Natural killer cell (primary cell): Measurements from ENCODE around the gene PPIP5K2. TPM values are rescaled to one million over a fixed set of nuclear protein-coding genes. Genes with fewer than 3 reads are reported as not detected.

Experiments used
- ATAC-seq, 3 donors: fragments of 150-1000 bp in 2 of 3; fragments of 200-7000 bp in 1 of 3; cut with Tn5 transposase; 1 replicate in 1 of 3; 2 replicates in 2 of 3; pipeline ENCODE4 v1.10.0; 2021; ENCODE audit warnings: mild to moderate bottlenecking in 2 of 3, moderate library complexity in 2 of 3
- DNase-seq, 2 donors: peaks; one replicate each; pipeline versions ENCODE4 v3.0.0 to v3.0.0-alpha.2; 2013 to 2021; ENCODE audit warnings: mixed read lengths in 1 of 2
- H3K27ac ChIP-seq: one replicate; pipeline ENCODE4 v1.5.1; 2013; ENCODE audit warnings: mild to moderate bottlenecking, low read length
- H3K27me3 ChIP-seq: one replicate; pipeline ENCODE4 v1.6.1; 2013; ENCODE audit warnings: low read length; ENCODE audit not compliant: control insufficient read depth, insufficient read depth
- H3K36me3 ChIP-seq: one replicate; pipeline ENCODE4 v1.6.1; 2013; ENCODE audit warnings: low read length; ENCODE audit not compliant: control insufficient read depth, insufficient read depth
- H3K4me1 ChIP-seq: one replicate; pipeline ENCODE4 v1.6.1; 2013; ENCODE audit warnings: low read length; ENCODE audit not compliant: control insufficient read depth, insufficient read depth
- H3K4me3 ChIP-seq: one replicate; pipeline ENCODE4 v1.5.1; 2013; ENCODE audit warnings: low read length
- H3K9me3 ChIP-seq: one replicate; pipeline ENCODE4 v1.6.1; 2013; ENCODE audit warnings: low read length; ENCODE audit not compliant: control insufficient read depth, insufficient read depth
- H3K27ac Mint-ChIP-seq, 2 donors: one replicate each; pipeline ENCODE4 v1.8.0; 2022; ENCODE audit warnings: mild to moderate bottlenecking in 2 of 2, mixed read lengths in 2 of 2, moderate library complexity in 1 of 2
- H3K27me3 Mint-ChIP-seq, 2 donors: one replicate each; pipeline ENCODE4 v1.8.0; 2022; ENCODE audit warnings: low read depth in 2 of 2, mixed read lengths in 2 of 2
- H3K36me3 Mint-ChIP-seq: one replicate; pipeline ENCODE4 v1.8.0; 2022; ENCODE audit warnings: mixed read lengths
- H3K4me1 Mint-ChIP-seq, 2 donors: one replicate each; pipeline ENCODE4 v1.8.0; 2022; ENCODE audit warnings: mixed read lengths in 2 of 2
- H3K4me3 Mint-ChIP-seq: one replicate; pipeline ENCODE4 v1.8.0; 2022; ENCODE audit warnings: mild to moderate bottlenecking, moderate library complexity, mixed read lengths
- H3K9me3 Mint-ChIP-seq, 2 donors: one replicate each; pipeline ENCODE4 v1.8.0; 2022; ENCODE audit warnings: mixed read lengths in 2 of 2
- CTCF ChIP-seq: fragments of 200-600 bp; IDR thresholded peaks from one replicate; pipeline ENCODE4 v1.8.0; 2022; ENCODE audit warnings: antibody characterized with exemption
- WGBS: methylation state at CpG from one replicate; pipeline ENCODE4 v1.1.7; 2013; ENCODE audit warnings: missing lambda C conversion rate; ENCODE audit not compliant: insufficient coverage; 5-methylcytosine and 5-hydroxymethylcytosine counted together
- intact Hi-C: fragments of 100-400 bp; cut with micrococcal nuclease; formaldehyde crosslinking; loops from one replicate; pipeline ENCODE4 v1.14.2; 2022
- total RNA-seq, 4 donors: library from RNA; stranded (reverse); fragments of 120-200 nt in 1 of 4; gene quantifications; one replicate each; pipeline versions ENCODE4 v1.2.3 to v1.2.4, GENCODE V29; 2013 to 2022

PPIP5K2 gene
- total RNA-seq, 3 donors from 2014 or later (not counting 1 experiment from before 2014, with no cell fraction given): 71.4 to 85.3 (median 72.8) TPM

GRCh38 chr5:103086547-103086946, 33.6 kb upstream of the PPIP5K2 start:
- Histone ChIP-seq H3K4me3 (no peak overlapping the region), H3K4me1 (no peaks in the 10 kb centered on the region), H3K27me3 (no peaks in the 10 kb centered on the region), H3K36me3 (peaks cover 34% of the 10 kb centered on the region), H3K9me3 (no peaks in the 10 kb centered on the region), H3K27ac (no peak overlapping the region)
- peaks cover 14 to 21% of the 10 kb centered on the region in 2 donors for H3K9me3 Mint-ChIP-seq
- ATAC-seq: no peak
- TF ChIP-seq CTCF: no peak
- H3K27me3 Mint-ChIP-seq: no peaks in the 10 kb centered on the region
- H3K4me1 Mint-ChIP-seq: no peaks in the 10 kb centered on the region
- no peak for DNase-seq
- H3K36me3 Mint-ChIP-seq: peaks cover 50% of the 10 kb centered on the region
- H3K27ac Mint-ChIP-seq: no peak overlapping the region
- intact Hi-C loops: no loop called here
- no CpG with 5 or more reads among the region's 1 CpG for WGBS
- H3K4me3 Mint-ChIP-seq: no peak overlapping the region

GRCh38 chr5:103089272-103089671, 30.8 kb upstream of the PPIP5K2 start:
- H3K4me1 ChIP-seq: no peaks in the 10 kb centered on the region
- DNase-seq (no peak), ATAC-seq (no peak)
- no peak overlapping the region for H3K4me3 ChIP-seq
- H3K27ac ChIP-seq: no peak overlapping the region
- intact Hi-C loops: no loop called here
- Mint-ChIP-seq H3K27me3 (no peaks in the 10 kb centered on the region), H3K4me3 (no peak overlapping the region), H3K36me3 (peaks cover 35% of the 10 kb centered on the region), H3K27ac (no peak overlapping the region), H3K9me3 (peaks cover 0 to under 1% of the 10 kb centered on the region in 2 donors), H3K4me1 (no peaks in the 10 kb centered on the region)
- TF ChIP-seq CTCF: no peak
- H3K36me3 ChIP-seq: peaks cover 38% of the 10 kb centered on the region
- H3K9me3 ChIP-seq: no peaks in the 10 kb centered on the region
- no peaks in the 10 kb centered on the region for H3K27me3 ChIP-seq
- WGBS: 100% methylated on average over 1 of the region's 1 CpG

GRCh38 chr5:103090791-103091190, 29.3 kb upstream of the PPIP5K2 start:
- Histone ChIP-seq H3K4me1 (no peaks in the 10 kb centered on the region), H3K9me3 (no peaks in the 10 kb centered on the region), H3K36me3 (peaks cover 29% of the 10 kb centered on the region), H3K4me3 (no peak overlapping the region), H3K27me3 (no peaks in the 10 kb centered on the region), H3K27ac (no peak overlapping the region)
- intact Hi-C loops: no loop called here
- Mint-ChIP-seq H3K27me3 (no peaks in the 10 kb centered on the region), H3K9me3 (no peaks in the 10 kb centered on the region), H3K4me1 (no peaks in the 10 kb centered on the region), H3K36me3 (peaks cover 21% of the 10 kb centered on the region), H3K4me3 (no peak overlapping the region), H3K27ac (no peak overlapping the region)
- DNase-seq (no peak), ATAC-seq (no peak)
- WGBS: no CpG with 5 or more reads among the region's 1 CpG
- TF ChIP-seq CTCF: no peak

GRCh38 chr5:103092676-103093075, 27.4 kb upstream of the PPIP5K2 start:
- intact Hi-C loops: no loop called here
- 85% methylated on average over 3 of the region's 3 CpGs for WGBS
- H3K4me3 Mint-ChIP-seq: no peak overlapping the region

More at GRCh38 chr5:103092676-103093075, 27.4 kb upstream of the PPIP5K2 start:
- Mint-ChIP-seq H3K4me1 (no peaks in the 10 kb centered on the region), H3K27ac (no peak overlapping the region), H3K36me3 (peaks cover 10% of the 10 kb centered on the region), H3K9me3 (no peaks in the 10 kb centered on the region), H3K27me3 (no peaks in the 10 kb centered on the region)
- DNase-seq (no peak), ATAC-seq (no peak)
- Histone ChIP-seq H3K9me3 (no peaks in the 10 kb centered on the region), H3K36me3 (peaks cover 18% of the 10 kb centered on the region), H3K4me3 (no peak overlapping the region), H3K27me3 (no peaks in the 10 kb centered on the region), H3K27ac (no peak overlapping the region), H3K4me1 (no peaks in the 10 kb centered on the region)
- no peak for TF ChIP-seq CTCF
